PC-3 (cell line): ENCODE results near the gene SDHAF3. TPM values are rescaled to one million over a fixed set of nuclear protein-coding genes. Genes with fewer than 3 reads are reported as not detected.

Experiments used
- ATAC-seq: fragments of 200-7000 bp; cut with Tn5 transposase; 2 replicates; pipeline ENCODE4 v1.9.1; 2020; ENCODE audit warnings: mild to moderate bottlenecking, moderate library complexity
- BruUV-seq: library from RNA; stranded (reverse); fragments of 400-500 nt; replicated peaks from 2 replicates; lab custom pipeline; 2021; lab: Mats Ljungman, UMichigan
- CTCF ChIA-PET: fragments of 300-600 bp; sonication (Branson Sonifier 250); formaldehyde crosslinking; loops from one replicate; lab custom pipeline; 2022; ENCODE audit warnings: antibody characterized with exemption; lab: Charles Lee
- POLR2A ChIA-PET: fragments of 300-600 bp; sonication (Branson Sonifier 250); formaldehyde crosslinking; loops from one replicate; lab custom pipeline; 2022; ENCODE audit warnings: antibody characterized with exemption; ENCODE audit not compliant: unreplicated experiment; lab: Charles Lee
- DNase-seq: peaks from one replicate; pipeline ENCODE4 v3.0.0-alpha.2; 2015
- H2AFZ ChIP-seq: fragments of 300-600 bp; sonication (generic); 2 replicates; pipeline ENCODE4 v1.6.0; 2016; ENCODE audit warnings: antibody characterized with exemption, low read length
- H3F3A ChIP-seq: fragments of 300-600 bp; sonication (generic); one replicate; pipeline ENCODE4 v1.6.0; 2017; ENCODE audit warnings: antibody characterized with exemption, low read length, control low read depth, mild to moderate bottlenecking; ENCODE audit not compliant: unreplicated experiment
- H3K27ac ChIP-seq: fragments of 300-600 bp; sonication (generic); 2 replicates; pipeline ENCODE4 v1.5.1; 2016; ENCODE audit warnings: mild to moderate bottlenecking, low read length
- H3K27me3 ChIP-seq: fragments of 300-600 bp; sonication (generic); 2 replicates; pipeline ENCODE4 v1.6.1; 2016; ENCODE audit warnings: low read length, mixed read lengths
- H3K36me3 ChIP-seq: fragments of 300-600 bp; sonication (generic); 2 replicates; pipeline ENCODE4 v1.6.1; 2016; ENCODE audit warnings: low read depth, mixed run types, low read length, mixed read lengths
- H3K4me1 ChIP-seq: fragments of 300-600 bp; sonication (generic); 2 replicates; pipeline ENCODE4 v1.5.1; 2016; ENCODE audit warnings: low read length; ENCODE audit not compliant: insufficient read depth
- H3K4me2 ChIP-seq: fragments of 300-600 bp; sonication (generic); 2 replicates; pipeline ENCODE4 v1.6.0; 2016; ENCODE audit warnings: low read length
- H3K4me3 ChIP-seq: fragments of 300-600 bp; sonication (generic); 2 replicates; pipeline ENCODE4 v1.5.1; 2016; ENCODE audit warnings: mild to moderate bottlenecking, low read length, mixed read lengths
- H3K79me2 ChIP-seq: fragments of 300-600 bp; sonication (generic); 2 replicates; pipeline ENCODE4 v1.6.1; 2017; ENCODE audit warnings: low read length, mixed read lengths
- H3K9ac ChIP-seq: fragments of 300-600 bp; sonication (generic); 2 replicates; pipeline ENCODE4 v1.6.0; 2016; ENCODE audit warnings: mild to moderate bottlenecking, low read length
- H3K9me2 ChIP-seq: fragments of 300-600 bp; sonication (generic); replicated peaks from 2 replicates; pipeline ENCODE4 v1.6.1; 2016; ENCODE audit warnings: mixed run types, low read length, mixed read lengths
- H3K9me3 ChIP-seq: fragments of 300-600 bp; sonication (generic); 2 replicates; pipeline ENCODE4 v1.6.1; 2016; ENCODE audit warnings: low read length, mixed read lengths
- H4K20me1 ChIP-seq: fragments of 300-600 bp; sonication (generic); 2 replicates; pipeline ENCODE4 v1.6.1; 2016; ENCODE audit warnings: low read length, mixed read lengths
- EZH2 ChIP-seq: fragments of 300-600 bp; sonication (generic); IDR thresholded peaks from one replicate; pipeline ENCODE4 v1.6.1; 2017; ENCODE audit warnings: antibody characterized with exemption, mild to moderate bottlenecking, low read length; ENCODE audit not compliant: unreplicated experiment
- EZH2phosphoT487 ChIP-seq: fragments of 300-600 bp; sonication (generic); IDR thresholded peaks from 2 replicates; pipeline ENCODE4 v1.6.1; 2018; ENCODE audit warnings: mild to moderate bottlenecking, antibody characterized with exemption, low read length, borderline replicate concordance
- intact Hi-C: fragments of 100-400 bp; cut with micrococcal nuclease; formaldehyde crosslinking; loops from 2 replicates; pipeline ENCODE4 v1.9.0; 2023
- total RNA-seq: library from RNA; depleted of rRNA; stranded (reverse); fragments of >200 nt; gene quantifications from 2 replicates; pipeline ENCODE4 v1.2.3, GENCODE V29; 2014
- TF ChIP-seq, protein P1 (sequence below): fragments of 300-600 bp; sonication (generic); conservative IDR thresholded peaks from 2 replicates; pipeline ENCODE4 v1.5.1; 2017; ENCODE audit warnings: antibody characterized with exemption, low read depth, mild to moderate bottlenecking, low read length

Gene SDHAF3
- total RNA-seq, 1 experiment from 2014 or later, result 19.9 TPM

DNA sequence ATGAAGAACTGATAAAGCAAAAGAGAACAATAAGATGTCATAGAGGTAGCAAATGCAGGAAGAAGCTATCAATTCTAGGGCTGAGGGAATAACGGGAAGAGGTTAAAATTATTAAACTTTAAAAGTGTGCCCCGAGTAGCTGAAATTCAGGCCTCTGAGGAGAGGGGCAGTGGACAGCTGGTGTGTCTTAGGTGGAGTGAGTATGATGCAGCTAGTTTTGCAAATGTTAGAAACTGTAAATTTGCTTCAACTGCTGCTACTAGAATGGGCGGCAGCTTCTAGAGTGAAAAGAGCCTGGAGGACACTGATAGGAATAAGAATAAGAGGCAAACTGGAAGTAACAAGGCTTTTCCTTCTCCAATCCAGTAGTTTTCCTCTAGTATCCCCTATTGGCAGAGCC, 87.3 kb downstream of the SDHAF3 start:
- H3K4me2 ChIP-seq, result no peak overlapping the region
- no peak for ATAC-seq
- BruUV-seq, result no TSS peak

DNA sequence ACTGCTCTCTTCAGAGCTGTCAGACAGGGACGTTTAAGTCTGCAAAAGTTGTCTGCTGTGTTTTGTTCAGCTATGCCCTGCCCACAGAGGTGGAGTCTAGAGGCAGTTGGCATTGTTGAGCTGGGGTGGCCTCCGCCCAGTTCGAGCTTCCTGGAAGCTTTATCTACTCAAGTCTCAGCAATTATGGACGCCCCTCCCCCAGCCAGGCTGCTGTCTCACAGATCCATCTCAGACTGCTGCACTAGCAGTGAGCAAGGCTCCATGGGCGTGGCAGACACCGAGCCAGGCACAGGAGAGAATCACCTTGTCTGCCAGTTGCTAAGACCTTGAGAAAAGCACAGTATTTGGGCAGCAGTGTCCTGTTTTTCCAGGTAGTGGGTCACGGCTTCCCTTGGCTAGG, 98.1 kb downstream of the SDHAF3 start:
- ATAC-seq, result no peak
- BruUV-seq, result no TSS peak

More for the DNA sequence above, 87.3 kb downstream of the SDHAF3 start:
- Histone ChIP-seq H2AFZ (no peak overlapping the region), H3K9me3 (no peaks in the 10 kb centered on the region), H3K9ac (no peak overlapping the region), H3K4me3 (no peak overlapping the region), H3K36me3 (no peaks in the 10 kb centered on the region), H3K9me2 (no peaks in the 10 kb centered on the region), H3K79me2 (no peaks in the 10 kb centered on the region), H4K20me1 (no peaks in the 10 kb centered on the region), H3K4me1 (no peaks in the 10 kb centered on the region), H3F3A (no peaks in the 10 kb centered on the region), H3K27me3 (peaks cover 32% of the 10 kb centered on the region; the same call in 1 of the 2 replicates), H3K27ac (no peak overlapping the region)
- ChIA-PET CTCF (no interaction called here), POLR2A (no interaction called here)
- TF ChIP-seq EZH2, result no peak
- no peak for TF ChIP-seq EZH2phosphoT487
- TF ChIP-seq, protein P1, sequence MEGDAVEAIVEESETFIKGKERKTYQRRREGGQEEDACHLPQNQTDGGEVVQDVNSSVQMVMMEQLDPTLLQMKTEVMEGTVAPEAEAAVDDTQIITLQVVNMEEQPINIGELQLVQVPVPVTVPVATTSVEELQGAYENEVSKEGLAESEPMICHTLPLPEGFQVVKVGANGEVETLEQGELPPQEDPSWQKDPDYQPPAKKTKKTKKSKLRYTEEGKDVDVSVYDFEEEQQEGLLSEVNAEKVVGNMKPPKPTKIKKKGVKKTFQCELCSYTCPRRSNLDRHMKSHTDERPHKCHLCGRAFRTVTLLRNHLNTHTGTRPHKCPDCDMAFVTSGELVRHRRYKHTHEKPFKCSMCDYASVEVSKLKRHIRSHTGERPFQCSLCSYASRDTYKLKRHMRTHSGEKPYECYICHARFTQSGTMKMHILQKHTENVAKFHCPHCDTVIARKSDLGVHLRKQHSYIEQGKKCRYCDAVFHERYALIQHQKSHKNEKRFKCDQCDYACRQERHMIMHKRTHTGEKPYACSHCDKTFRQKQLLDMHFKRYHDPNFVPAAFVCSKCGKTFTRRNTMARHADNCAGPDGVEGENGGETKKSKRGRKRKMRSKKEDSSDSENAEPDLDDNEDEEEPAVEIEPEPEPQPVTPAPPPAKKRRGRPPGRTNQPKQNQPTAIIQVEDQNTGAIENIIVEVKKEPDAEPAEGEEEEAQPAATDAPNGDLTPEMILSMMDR, result no peak
- intact Hi-C loops, result no loop called here
- DNase-seq, result no peak

DNA sequence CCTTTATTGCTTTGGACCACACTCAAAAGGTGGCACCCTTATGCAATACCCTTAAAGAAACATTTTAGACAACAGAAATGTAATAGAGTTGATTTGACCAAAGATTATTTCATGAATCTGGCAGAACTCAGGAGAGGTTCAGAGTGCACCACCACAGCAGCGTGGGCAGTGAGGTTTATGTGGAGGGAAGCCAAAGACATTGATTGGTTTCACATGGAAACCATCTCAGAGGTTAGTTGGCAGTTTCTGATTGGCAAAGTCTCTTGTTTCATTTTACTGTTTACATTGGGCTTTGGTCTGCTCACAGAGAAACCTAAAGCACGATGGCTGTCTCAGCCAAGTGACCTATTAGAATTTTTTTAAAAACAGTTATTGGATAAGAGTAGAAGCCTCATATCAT, 101.3 kb downstream of the SDHAF3 start:
- no peak overlapping the region for H3K9ac ChIP-seq
- no peak for DNase-seq
- no peak overlapping the region for H3K27ac ChIP-seq
- H3F3A ChIP-seq, result no peaks in the 10 kb centered on the region
- H2AFZ ChIP-seq, result no peak overlapping the region
- H3K4me1 ChIP-seq, result no peaks in the 10 kb centered on the region
- H3K27me3 ChIP-seq, result peaks cover 4% of the 10 kb centered on the region
- no peak overlapping the region for H3K4me3 ChIP-seq
- CTCF ChIA-PET, result no interaction called here
- POLR2A ChIA-PET, result no interaction called here
- H3K79me2 ChIP-seq, result no peaks in the 10 kb centered on the region
- intact Hi-C loops, result no loop called here
- BruUV-seq, result no TSS peak
- no peaks in the 10 kb centered on the region for H3K9me3 ChIP-seq
- no peaks in the 10 kb centered on the region for H3K9me2 ChIP-seq
- H3K4me2 ChIP-seq, result no peak overlapping the region
- ATAC-seq, result no peak
- H3K36me3 ChIP-seq, result no peaks in the 10 kb centered on the region
- TF ChIP-seq EZH2phosphoT487, result no peak
- TF ChIP-seq, protein P1, result no peak
- TF ChIP-seq EZH2, result no peak
- H4K20me1 ChIP-seq, result no peaks in the 10 kb centered on the region

More for the DNA sequence above, 98.1 kb downstream of the SDHAF3 start:
- TF ChIP-seq EZH2, result no peak
- TF ChIP-seq, protein P1, result no peak
- TF ChIP-seq EZH2phosphoT487, result no peak
- no peak for DNase-seq
- ChIA-PET POLR2A (no interaction called here), CTCF (no interaction called here)
- H3K27ac ChIP-seq, result no peak overlapping the region
- H3K9ac ChIP-seq, result no peak overlapping the region
- no peaks in the 10 kb centered on the region for H3K36me3 ChIP-seq
- no peaks in the 10 kb centered on the region for H4K20me1 ChIP-seq
- no peaks in the 10 kb centered on the region for H3K9me2 ChIP-seq
- H3K79me2 ChIP-seq, result no peaks in the 10 kb centered on the region
- no peaks in the 10 kb centered on the region for H3K4me1 ChIP-seq
- H3K9me3 ChIP-seq, result no peaks in the 10 kb centered on the region
- no peak overlapping the region for H3K4me2 ChIP-seq
- no peaks in the 10 kb centered on the region for H3F3A ChIP-seq
- peaks cover 4% of the 10 kb centered on the region for H3K27me3 ChIP-seq
- intact Hi-C loops, result no loop called here
- no peak overlapping the region for H3K4me3 ChIP-seq
- no peak overlapping the region for H2AFZ ChIP-seq
